ENCODE results near the gene PMP22. TPM values are rescaled to one million over a fixed set of nuclear protein-coding genes. Genes with fewer than 3 reads are reported as not detected.

PMP22 gene
- polyA plus RNA-seq, 1 donor from 2014 or later, result not detected

DNA sequence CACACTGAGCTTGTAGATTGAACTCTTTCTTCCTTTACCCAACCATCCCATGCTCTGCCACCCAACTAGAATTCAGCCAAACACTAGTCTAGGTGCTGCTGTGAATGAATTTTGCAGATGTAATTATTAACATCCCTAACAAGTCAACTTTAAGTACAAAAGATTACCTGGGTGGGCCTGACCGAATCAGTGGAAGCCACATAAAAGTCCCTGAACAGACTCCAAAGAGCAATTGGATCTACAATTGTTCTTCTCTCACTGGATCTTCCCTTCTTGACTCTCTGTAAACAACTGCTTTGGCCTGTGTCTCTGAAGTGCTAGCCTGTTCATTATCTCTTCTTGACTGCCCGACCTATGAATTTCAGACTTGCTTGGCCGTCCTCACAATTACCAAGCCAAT lies 67.9 kb downstream of the PMP22 start:
- Histone ChIP-seq H3K9me3 (ENCODE audit: low read length) (peaks cover 10% of the 10 kb centered on the region), H3K9me2 (ENCODE audit: insufficient read depth, low read length) (no peaks in the 10 kb centered on the region), H4K20me1 (ENCODE audit: insufficient read depth) (no peaks in the 10 kb centered on the region), H3K27ac (ENCODE audit: low read length) (no peak overlapping the region), H3F3A (ENCODE audit: insufficient read depth, low read length, poor library complexity, severe bottlenecking) (no peaks in the 10 kb centered on the region), H3K36me3 (ENCODE audit: insufficient read depth, low read length) (no peaks in the 10 kb centered on the region), H3K9ac (ENCODE audit: low read length) (no peak overlapping the region), H2AFZ (ENCODE audit: low read depth, low read length) (no peak overlapping the region), H3K27me3 (ENCODE audit: insufficient read depth, low read depth, low read length) (no peaks in the 10 kb centered on the region), H3K4me2 (ENCODE audit: low read length) (no peak overlapping the region), H3K4me3 (ENCODE audit: low read length) (no peak overlapping the region), H3K79me2 (replicated peaks; ENCODE audit: insufficient read depth, low read length) (no peaks in the 10 kb centered on the region)
- TF ChIP-seq MXI1 (conservative IDR thresholded peaks at IDR 0.05; ENCODE audit: poor library complexity, severe bottlenecking) (no peak), SMC3 (conservative IDR thresholded peaks at IDR 0.05; ENCODE audit: poor library complexity) (no peak), RAD21 (conservative IDR thresholded peaks at IDR 0.05) (no peak), EP300 (conservative IDR thresholded peaks at IDR 0.05; ENCODE audit: poor library complexity, severe bottlenecking) (no peak), TAF1 (IDR thresholded peaks at IDR 0.05; ENCODE audit: low read depth) (no peak), POLR2AphosphoS5 (IDR thresholded peaks at IDR 0.05) (no peak), EZH2 (IDR thresholded peaks at IDR 0.05; ENCODE audit: borderline replicate concordance, insufficient read depth, low read length, poor library complexity, severe bottlenecking) (no peak)
- TF ChIP-seq, protein P1, sequence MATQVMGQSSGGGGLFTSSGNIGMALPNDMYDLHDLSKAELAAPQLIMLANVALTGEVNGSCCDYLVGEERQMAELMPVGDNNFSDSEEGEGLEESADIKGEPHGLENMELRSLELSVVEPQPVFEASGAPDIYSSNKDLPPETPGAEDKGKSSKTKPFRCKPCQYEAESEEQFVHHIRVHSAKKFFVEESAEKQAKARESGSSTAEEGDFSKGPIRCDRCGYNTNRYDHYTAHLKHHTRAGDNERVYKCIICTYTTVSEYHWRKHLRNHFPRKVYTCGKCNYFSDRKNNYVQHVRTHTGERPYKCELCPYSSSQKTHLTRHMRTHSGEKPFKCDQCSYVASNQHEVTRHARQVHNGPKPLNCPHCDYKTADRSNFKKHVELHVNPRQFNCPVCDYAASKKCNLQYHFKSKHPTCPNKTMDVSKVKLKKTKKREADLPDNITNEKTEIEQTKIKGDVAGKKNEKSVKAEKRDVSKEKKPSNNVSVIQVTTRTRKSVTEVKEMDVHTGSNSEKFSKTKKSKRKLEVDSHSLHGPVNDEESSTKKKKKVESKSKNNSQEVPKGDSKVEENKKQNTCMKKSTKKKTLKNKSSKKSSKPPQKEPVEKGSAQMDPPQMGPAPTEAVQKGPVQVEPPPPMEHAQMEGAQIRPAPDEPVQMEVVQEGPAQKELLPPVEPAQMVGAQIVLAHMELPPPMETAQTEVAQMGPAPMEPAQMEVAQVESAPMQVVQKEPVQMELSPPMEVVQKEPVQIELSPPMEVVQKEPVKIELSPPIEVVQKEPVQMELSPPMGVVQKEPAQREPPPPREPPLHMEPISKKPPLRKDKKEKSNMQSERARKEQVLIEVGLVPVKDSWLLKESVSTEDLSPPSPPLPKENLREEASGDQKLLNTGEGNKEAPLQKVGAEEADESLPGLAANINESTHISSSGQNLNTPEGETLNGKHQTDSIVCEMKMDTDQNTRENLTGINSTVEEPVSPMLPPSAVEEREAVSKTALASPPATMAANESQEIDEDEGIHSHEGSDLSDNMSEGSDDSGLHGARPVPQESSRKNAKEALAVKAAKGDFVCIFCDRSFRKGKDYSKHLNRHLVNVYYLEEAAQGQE (IDR thresholded peaks at IDR 0.05; ENCODE audit: borderline replicate concordance), result no peak
- TF ChIP-seq, protein P2, sequence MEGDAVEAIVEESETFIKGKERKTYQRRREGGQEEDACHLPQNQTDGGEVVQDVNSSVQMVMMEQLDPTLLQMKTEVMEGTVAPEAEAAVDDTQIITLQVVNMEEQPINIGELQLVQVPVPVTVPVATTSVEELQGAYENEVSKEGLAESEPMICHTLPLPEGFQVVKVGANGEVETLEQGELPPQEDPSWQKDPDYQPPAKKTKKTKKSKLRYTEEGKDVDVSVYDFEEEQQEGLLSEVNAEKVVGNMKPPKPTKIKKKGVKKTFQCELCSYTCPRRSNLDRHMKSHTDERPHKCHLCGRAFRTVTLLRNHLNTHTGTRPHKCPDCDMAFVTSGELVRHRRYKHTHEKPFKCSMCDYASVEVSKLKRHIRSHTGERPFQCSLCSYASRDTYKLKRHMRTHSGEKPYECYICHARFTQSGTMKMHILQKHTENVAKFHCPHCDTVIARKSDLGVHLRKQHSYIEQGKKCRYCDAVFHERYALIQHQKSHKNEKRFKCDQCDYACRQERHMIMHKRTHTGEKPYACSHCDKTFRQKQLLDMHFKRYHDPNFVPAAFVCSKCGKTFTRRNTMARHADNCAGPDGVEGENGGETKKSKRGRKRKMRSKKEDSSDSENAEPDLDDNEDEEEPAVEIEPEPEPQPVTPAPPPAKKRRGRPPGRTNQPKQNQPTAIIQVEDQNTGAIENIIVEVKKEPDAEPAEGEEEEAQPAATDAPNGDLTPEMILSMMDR (IDR thresholded peaks at IDR 0.05; ENCODE audit: poor library complexity, severe bottlenecking), result no peak

DNA sequence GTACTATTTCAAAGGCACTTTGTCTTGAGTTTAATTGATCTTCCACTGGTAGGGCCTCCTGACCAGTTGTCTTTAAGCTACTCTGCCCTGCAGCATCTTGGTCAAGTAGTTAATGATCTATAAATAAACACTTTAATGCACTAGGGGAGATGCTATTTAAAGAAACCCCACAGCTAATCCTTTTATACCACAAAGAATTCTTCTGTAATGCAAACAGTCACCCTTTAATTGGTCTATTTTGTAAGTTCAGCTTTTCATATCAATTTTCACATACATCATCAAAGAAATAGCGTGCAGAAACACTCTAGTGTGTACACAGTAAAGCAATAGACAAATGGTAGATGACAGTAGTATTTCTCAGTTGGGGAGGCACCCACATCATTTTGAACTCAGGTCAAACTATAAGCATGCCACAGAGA lies 70.3 kb downstream of the PMP22 start:
- Histone ChIP-seq H4K20me1 (ENCODE audit: insufficient read depth) (no peaks in the 10 kb centered on the region), H3K27ac (ENCODE audit: low read length) (no peak overlapping the region), H3K4me3 (ENCODE audit: low read length) (no peak overlapping the region), H3K9me2 (ENCODE audit: insufficient read depth, low read length) (no peaks in the 10 kb centered on the region), H3K79me2 (replicated peaks; ENCODE audit: insufficient read depth, low read length) (no peaks in the 10 kb centered on the region), H3K27me3 (ENCODE audit: insufficient read depth, low read depth, low read length) (no peaks in the 10 kb centered on the region), H3K9ac (ENCODE audit: low read length) (no peak overlapping the region), H3K4me2 (ENCODE audit: low read length) (no peak overlapping the region), H3K36me3 (ENCODE audit: insufficient read depth, low read length) (no peaks in the 10 kb centered on the region), H3K9me3 (ENCODE audit: low read length) (peaks cover 10% of the 10 kb centered on the region), H3F3A (ENCODE audit: insufficient read depth, low read length, poor library complexity, severe bottlenecking) (no peaks in the 10 kb centered on the region), H2AFZ (ENCODE audit: low read depth, low read length) (no peak overlapping the region)
- TF ChIP-seq, protein P1 (IDR thresholded peaks at IDR 0.05; ENCODE audit: borderline replicate concordance), result no peak
- TF ChIP-seq, protein P2 (IDR thresholded peaks at IDR 0.05; ENCODE audit: poor library complexity, severe bottlenecking), result no peak
- TF ChIP-seq EZH2 (IDR thresholded peaks at IDR 0.05; ENCODE audit: borderline replicate concordance, insufficient read depth, low read length, poor library complexity, severe bottlenecking), result no peak
- no peak for TF ChIP-seq TAF1 (IDR thresholded peaks at IDR 0.05; ENCODE audit: low read depth)
- no peak for TF ChIP-seq POLR2AphosphoS5 (IDR thresholded peaks at IDR 0.05)
- no peak for TF ChIP-seq EP300 (conservative IDR thresholded peaks at IDR 0.05; ENCODE audit: poor library complexity, severe bottlenecking)
- no peak for TF ChIP-seq MXI1 (conservative IDR thresholded peaks at IDR 0.05; ENCODE audit: poor library complexity, severe bottlenecking)
- TF ChIP-seq SMC3 (conservative IDR thresholded peaks at IDR 0.05; ENCODE audit: poor library complexity), result no peak
